GM18858 (cell line): Measurements from ENCODE around the gene SOWAHC.

Experiments
- ATAC-seq: cut with Tn5 transposase; IDR thresholded peaks from one replicate; pipeline ENCODE4 v1.9.1; 2021; ENCODE audit not compliant: unreplicated experiment

The SOWAHC gene

GRCh38 chr2:109644571-109645275 is 30.6 kb downstream of the SOWAHC start:
- ATAC-seq: no peak

GRCh38 chr2:109645412-109646184 is 31.4 kb downstream of the SOWAHC start:
- no peak for ATAC-seq

DNA sequence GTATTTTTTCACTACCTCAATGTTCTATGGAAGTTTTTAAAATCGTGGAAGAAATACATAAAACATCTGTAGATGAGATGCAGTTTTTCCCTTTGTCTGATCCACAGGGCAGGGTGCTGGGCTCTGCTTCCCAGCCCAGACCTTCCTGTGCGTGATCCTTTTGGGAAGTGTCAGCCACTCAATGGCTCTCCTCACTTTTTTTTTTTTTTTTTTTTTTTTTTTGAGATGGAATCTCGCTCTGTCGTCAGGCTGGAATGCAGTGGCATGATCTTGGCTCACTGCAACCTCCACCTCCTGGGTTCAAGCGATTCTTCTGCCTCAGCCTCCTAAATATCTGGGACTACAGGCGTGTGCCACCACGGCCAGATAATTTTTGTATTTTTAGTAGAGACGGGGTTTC is 32.8 kb downstream of the SOWAHC start:
- no peak for ATAC-seq

DNA sequence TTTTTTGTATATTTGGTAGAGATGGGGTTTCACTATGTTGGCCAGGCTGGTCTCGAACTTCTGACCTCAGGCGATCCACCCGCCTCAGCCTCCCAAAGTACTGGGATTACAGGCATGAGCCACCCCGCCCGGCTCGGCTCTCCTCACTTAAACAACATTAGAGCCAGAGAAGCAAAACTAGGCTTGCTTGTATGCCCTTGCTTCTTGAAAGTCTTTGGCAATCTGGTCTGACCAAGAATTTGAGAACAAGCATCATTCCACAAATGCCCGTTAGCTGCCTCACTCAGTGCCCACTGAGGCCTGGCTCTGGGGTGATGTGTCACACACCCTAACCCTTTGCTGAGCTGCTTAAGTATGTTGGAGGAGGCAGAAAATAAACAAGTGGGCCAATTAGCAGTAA is 33.5 kb downstream of the SOWAHC start:
- no peak for ATAC-seq

- no peak for ATAC-seq
Observed at GRCh38 chr2:109648041-109648527, 33.9 kb downstream of the SOWAHC start.

GRCh38 chr2:109649736-109650695 is 35.9 kb downstream of the SOWAHC start:
- ATAC-seq: no peak

GRCh38 chr2:109654326-109655050 is 40.3 kb downstream of the SOWAHC start:
- no peak for ATAC-seq

DNA sequence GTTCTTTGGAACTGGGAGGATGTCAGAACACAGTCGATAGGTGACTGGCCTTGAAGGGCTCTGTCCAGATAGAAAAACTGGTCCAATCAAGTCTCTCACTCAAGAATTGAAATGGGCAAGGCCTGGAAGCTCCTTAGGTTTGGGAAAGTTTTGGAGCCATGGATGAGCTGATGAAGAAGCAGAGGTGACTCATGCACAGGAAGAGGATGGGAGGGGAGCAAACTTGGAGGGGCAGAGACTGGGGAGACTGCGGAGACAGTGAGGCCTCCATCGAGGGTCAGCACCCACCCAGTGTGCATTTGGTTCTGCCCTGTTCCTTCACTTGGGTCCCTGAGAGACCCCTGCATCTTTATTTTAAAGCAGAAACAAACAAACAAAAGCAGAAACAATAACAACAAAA is 41.1 kb downstream of the SOWAHC start:
- no peak for ATAC-seq

DNA sequence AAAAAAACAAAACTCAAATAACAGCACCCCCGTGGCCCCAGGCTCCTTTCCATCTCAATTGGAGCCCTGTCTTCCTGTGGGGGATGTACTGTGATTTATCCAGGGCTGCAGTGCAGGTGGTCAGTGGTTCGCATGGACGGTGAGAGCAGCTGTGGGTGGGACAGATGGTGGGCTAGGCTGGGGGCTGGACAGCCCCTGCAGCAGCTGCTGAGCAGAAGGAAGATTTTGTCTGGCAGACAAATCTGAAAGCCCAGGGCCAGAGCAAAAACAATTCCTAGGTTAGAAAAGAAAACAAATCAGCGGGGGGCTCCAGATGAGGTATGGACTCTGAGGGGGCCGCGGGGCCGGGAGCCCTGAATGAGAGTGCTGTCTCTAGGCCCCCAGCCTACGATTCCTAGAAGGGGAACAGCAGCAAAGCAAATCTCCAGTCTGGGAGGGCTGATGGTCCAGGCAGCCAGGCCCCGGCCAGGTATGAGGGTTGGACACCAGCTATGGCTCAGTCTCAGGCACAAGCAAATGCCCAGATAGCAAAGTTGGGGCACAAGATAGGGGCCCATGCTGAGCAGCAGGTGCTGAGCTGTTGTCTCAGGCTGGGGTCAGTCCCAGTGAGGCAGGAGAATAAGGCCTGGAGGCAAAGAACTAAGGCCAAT is 45.4 kb downstream of the SOWAHC start:
- no peak for ATAC-seq

GRCh38 chr2:109660046-109660860 is 46.1 kb downstream of the SOWAHC start:
- no peak for ATAC-seq

GRCh38 chr2:109662889-109663288 is 48.7 kb downstream of the SOWAHC start:
- ATAC-seq: no peak

DNA sequence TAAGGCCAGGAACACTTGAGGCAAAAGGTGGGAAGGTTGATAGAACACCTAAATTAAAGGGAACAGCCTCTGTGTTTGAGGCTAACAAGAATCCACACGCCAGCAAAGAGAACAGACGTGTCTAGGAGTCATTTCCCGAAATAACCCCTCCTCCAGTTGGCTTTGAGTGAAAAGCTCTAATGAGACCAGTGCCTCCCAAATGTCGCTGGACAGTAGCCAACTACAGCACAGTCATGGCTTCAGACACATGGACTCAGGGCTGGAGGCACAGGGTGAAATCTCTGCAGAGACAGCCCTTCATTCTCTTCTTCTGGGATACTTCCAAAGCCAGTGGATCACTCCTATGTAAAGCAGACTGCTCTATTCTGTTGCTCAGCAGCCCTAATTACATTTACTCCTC is 49.6 kb downstream of the SOWAHC start:
- no peak for ATAC-seq

DNA sequence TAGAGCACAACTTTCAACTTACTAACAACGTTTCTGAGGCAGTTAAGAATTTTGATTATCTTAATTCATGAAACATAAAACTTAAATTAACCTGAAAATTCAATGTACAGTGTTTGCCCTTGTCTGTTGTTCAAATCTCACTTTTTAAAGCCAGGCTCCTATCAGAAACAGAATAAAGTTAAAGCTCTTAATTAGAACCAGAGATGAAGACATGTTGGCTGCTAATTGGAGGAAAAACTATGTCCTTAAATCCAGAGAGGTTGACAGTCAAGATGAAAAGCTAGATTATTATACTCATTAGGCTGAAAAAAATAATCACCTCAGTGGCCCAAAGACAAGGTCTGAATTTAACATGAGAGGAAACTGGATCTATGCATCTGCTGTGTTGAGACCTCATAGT is 52.3 kb downstream of the SOWAHC start:
- ATAC-seq: no peak
